Measurements from ENCODE around the gene DCUN1D2. TPM values are rescaled to one million over a fixed set of nuclear protein-coding genes. Genes with fewer than 3 reads are reported as not detected.
A peak's percentile ranks its signal among the peaks of the same experiment; 100 is the strongest.

Gene DCUN1D2
- total and polyA plus RNA-seq, 12 donors, result 40.9 to 307 (median 219) TPM

GRCh38 chr13:113507505-113508345, 17.2 kb upstream of the DCUN1D2 start:
- H3K4me1 ChIP-seq, result peaks cover 0 to 25% (median 7%) of the 10 kb centered on the region in 9 donors
- H3K36me3 ChIP-seq, result peaks cover 0 to 78% (median 34%) of the 10 kb centered on the region in 9 donors
- TF ChIP-seq CTCF (IDR thresholded peaks at IDR 0.05), result no peak
- H3K9me3 ChIP-seq, result no peaks in the 10 kb centered on the region
- peak overlapping the region in 1 of 10 donors; percentile 10 for H3K27ac ChIP-seq
- no peak overlapping the region for H3K4me3 ChIP-seq
- intact Hi-C loops (cut with DNase I), result loop anchor here in 1 of 10 donors (5.0 kb wide), 1 partner anchor 40 kb away; no protein-coding TSS in a partner anchor
- ATAC-seq, result no peak
- 87 to 90% methylated on average over 21 of the region's 21 CpGs for WGBS, 2 donors
- no peak for DNase-seq
- H3K27me3 ChIP-seq, result no peaks in the 10 kb centered on the region

GRCh38 chr13:113506871-113507388, 16.4 kb upstream of the DCUN1D2 start:
- Histone ChIP-seq H3K4me1 (peaks cover 0 to 32% (median 15%) of the 10 kb centered on the region in 9 donors), H3K36me3 (peaks cover 0 to 85% (median 40%) of the 10 kb centered on the region in 9 donors), H3K27me3 (no peaks in the 10 kb centered on the region), H3K9me3 (no peaks in the 10 kb centered on the region), H3K4me3 (no peak overlapping the region), H3K27ac (no peak overlapping the region)
- TF ChIP-seq CTCF (IDR thresholded peaks at IDR 0.05), result no peak
- ATAC-seq (peak in 1 of 8 donors; percentile 7), DNase-seq (no peak)
- WGBS, 2 donors, result 68 to 75% methylated on average over 21 of the region's 21 CpGs
- intact Hi-C loops (cut with DNase I), result loop anchor here in 1 of 10 donors (5.0 kb wide), 1 partner anchor 40 kb away; no protein-coding TSS in a partner anchor

GRCh38 chr13:113506025-113506685, 15.6 kb upstream of the DCUN1D2 start:
- 36 to 46% methylated on average over 16 of the region's 16 CpGs for WGBS, 2 donors
- intact Hi-C loops (cut with DNase I), result loop anchor here in 1 of 10 donors (5.0 kb wide), 1 partner anchor 41 kb away; no protein-coding TSS in a partner anchor
- DNase-seq (no peak), ATAC-seq (peak in 7 of 8 donors; percentile 18 to 54 (median 24))
- Histone ChIP-seq H3K4me1 (peaks cover 0 to 40% (median 19%) of the 10 kb centered on the region in 9 donors), H3K9me3 (no peaks in the 10 kb centered on the region), H3K36me3 (peaks cover 0 to 86% (median 37%) of the 10 kb centered on the region in 9 donors), H3K27ac (peak overlapping the region in 1 of 10 donors; percentile 12), H3K27me3 (no peaks in the 10 kb centered on the region), H3K4me3 (no peak overlapping the region)
- TF ChIP-seq CTCF (IDR thresholded peaks at IDR 0.05), result no peak

GRCh38 chr13:113502686-113503085, 12.2 kb upstream of the DCUN1D2 start:
- no peaks in the 10 kb centered on the region for H3K9me3 ChIP-seq
- peaks cover 0 to 44% (median 19%) of the 10 kb centered on the region in 9 donors for H3K4me1 ChIP-seq
- H3K27me3 ChIP-seq, result no peaks in the 10 kb centered on the region
- intact Hi-C loops (cut with DNase I), result loop anchor here in 1 of 10 donors (5.0 kb wide), 1 partner anchor 35 kb away; no protein-coding TSS in a partner anchor
- H3K27ac ChIP-seq, result peak overlapping the region in 4 of 10 donors; percentile 78 to 88 (median 84)
- DNase-seq (no peak), ATAC-seq (peak in 1 of 8 donors; percentile 44)
- 81 to 85% methylated on average over 16 of the region's 16 CpGs for WGBS, 2 donors
- no peak for TF ChIP-seq CTCF (IDR thresholded peaks at IDR 0.05)
- no peak overlapping the region for H3K4me3 ChIP-seq
- peaks cover 0 to 93% (median 54%) of the 10 kb centered on the region in 9 donors for H3K36me3 ChIP-seq

Data from heart right ventricle (tissue), 16 donors.